Measurements from ENCODE around the gene RRAD.

Gene RRAD

GRCh38 chr16:66916518-66916917, 8.8 kb downstream of the RRAD start:
- TF ChIP-seq, protein P1, sequence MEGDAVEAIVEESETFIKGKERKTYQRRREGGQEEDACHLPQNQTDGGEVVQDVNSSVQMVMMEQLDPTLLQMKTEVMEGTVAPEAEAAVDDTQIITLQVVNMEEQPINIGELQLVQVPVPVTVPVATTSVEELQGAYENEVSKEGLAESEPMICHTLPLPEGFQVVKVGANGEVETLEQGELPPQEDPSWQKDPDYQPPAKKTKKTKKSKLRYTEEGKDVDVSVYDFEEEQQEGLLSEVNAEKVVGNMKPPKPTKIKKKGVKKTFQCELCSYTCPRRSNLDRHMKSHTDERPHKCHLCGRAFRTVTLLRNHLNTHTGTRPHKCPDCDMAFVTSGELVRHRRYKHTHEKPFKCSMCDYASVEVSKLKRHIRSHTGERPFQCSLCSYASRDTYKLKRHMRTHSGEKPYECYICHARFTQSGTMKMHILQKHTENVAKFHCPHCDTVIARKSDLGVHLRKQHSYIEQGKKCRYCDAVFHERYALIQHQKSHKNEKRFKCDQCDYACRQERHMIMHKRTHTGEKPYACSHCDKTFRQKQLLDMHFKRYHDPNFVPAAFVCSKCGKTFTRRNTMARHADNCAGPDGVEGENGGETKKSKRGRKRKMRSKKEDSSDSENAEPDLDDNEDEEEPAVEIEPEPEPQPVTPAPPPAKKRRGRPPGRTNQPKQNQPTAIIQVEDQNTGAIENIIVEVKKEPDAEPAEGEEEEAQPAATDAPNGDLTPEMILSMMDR (IDR thresholded peaks at IDR 0.05; ENCODE audit: low read depth, low read length), result no peak
- no peak overlapping the region for H3K4me3 ChIP-seq (replicated peaks in 1 of 2; ENCODE audit: low read depth in 2 of 2, low read length in 2 of 2)
- no peak for DNase-seq (ENCODE audit: low read depth in 2 of 2)

- TF ChIP-seq, protein P1 (IDR thresholded peaks at IDR 0.05; ENCODE audit: low read depth, low read length), result no peak
- no peak overlapping the region for H3K4me3 ChIP-seq (replicated peaks in 1 of 2; ENCODE audit: low read depth in 2 of 2, low read length in 2 of 2)
- DNase-seq (ENCODE audit: low read depth in 2 of 2), result no peak
Observed at GRCh38 chr16:66915041-66915440, 10.3 kb downstream of the RRAD start.

- DNase-seq (ENCODE audit: low read depth in 2 of 2), result no peak
- TF ChIP-seq, protein P1 (IDR thresholded peaks at IDR 0.05; ENCODE audit: low read depth, low read length), result no peak
- no peak overlapping the region for H3K4me3 ChIP-seq (replicated peaks in 1 of 2; ENCODE audit: low read depth in 2 of 2, low read length in 2 of 2)
Observed at GRCh38 chr16:66914541-66914940, 10.8 kb downstream of the RRAD start.

DNA sequence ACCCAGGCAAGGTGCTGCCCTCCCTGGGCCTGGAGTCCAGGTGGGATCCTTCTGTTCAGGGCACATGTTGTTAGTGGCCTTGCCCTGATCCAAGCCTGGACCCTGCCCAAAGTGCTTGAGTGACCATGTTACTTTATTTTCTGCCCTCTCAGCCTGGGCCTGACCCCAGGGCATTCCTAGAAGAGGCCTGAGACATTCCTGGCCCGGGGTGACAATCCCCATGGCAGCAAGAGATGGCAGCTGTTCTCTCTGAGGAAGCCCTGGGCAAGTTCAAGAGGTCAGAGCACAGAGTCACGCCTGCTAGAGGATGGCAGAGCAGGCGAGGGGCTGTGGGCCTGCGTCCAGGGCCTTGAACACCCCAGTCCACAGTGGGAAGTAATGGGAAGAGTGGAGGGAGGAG, 11.6 kb downstream of the RRAD start:
- H3K4me3 ChIP-seq (replicated peaks in 1 of 2; ENCODE audit: low read depth in 2 of 2, low read length in 2 of 2), result no peak overlapping the region
- TF ChIP-seq, protein P1 (IDR thresholded peaks at IDR 0.05; ENCODE audit: low read depth, low read length), result no peak
- no peak for DNase-seq (ENCODE audit: low read depth in 2 of 2)

DNA sequence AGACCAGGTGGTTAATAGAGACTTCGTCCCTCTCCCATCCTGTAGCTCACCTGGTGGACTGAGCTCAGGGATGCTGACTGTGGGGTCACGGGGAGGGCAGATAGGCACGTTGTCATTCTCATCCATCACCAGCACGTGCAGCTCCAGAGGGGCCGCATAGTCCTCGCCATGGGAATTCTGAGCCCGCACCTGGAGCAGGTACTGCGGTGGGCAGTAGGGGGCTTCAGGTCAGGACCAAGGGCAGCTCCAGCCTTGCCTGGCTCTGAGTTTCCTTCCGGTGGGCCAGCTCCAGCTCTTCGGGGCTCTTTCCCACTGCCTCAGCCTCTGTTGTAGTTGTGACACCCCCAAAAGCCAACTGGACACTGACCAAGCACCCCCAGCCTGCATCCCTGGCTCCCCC, 12.3 kb downstream of the RRAD start:
- TF ChIP-seq, protein P1 (IDR thresholded peaks at IDR 0.05; ENCODE audit: low read depth, low read length), result no peak
- no peak overlapping the region for H3K4me3 ChIP-seq (replicated peaks in 1 of 2; ENCODE audit: low read depth in 2 of 2, low read length in 2 of 2)
- no peak for DNase-seq (ENCODE audit: low read depth in 2 of 2)

GRCh38 chr16:66911801-66912200, 13.5 kb downstream of the RRAD start:
- H3K4me3 ChIP-seq (replicated peaks in 1 of 2; ENCODE audit: low read depth in 2 of 2, low read length in 2 of 2), result no peak overlapping the region
- TF ChIP-seq, protein P1 (IDR thresholded peaks at IDR 0.05; ENCODE audit: low read depth, low read length), result no peak
- no peak for DNase-seq (ENCODE audit: low read depth in 2 of 2)

- TF ChIP-seq, protein P1 (IDR thresholded peaks at IDR 0.05; ENCODE audit: low read depth, low read length), result no peak
- no peak overlapping the region for H3K4me3 ChIP-seq (replicated peaks in 1 of 2; ENCODE audit: low read depth in 2 of 2, low read length in 2 of 2)
- DNase-seq (ENCODE audit: low read depth in 2 of 2), result peak in 1 of 2 donors; percentile 19
Observed at GRCh38 chr16:66911112-66911511, 14.2 kb downstream of the RRAD start.
